BJ (cell line): ENCODE measurements around the gene NFIA. TPM values are rescaled to one million over a fixed set of nuclear protein-coding genes. Genes with fewer than 3 reads are reported as not detected.

Experiments used
- CTCF ChIA-PET: fragments of 350-600 bp; formaldehyde crosslinking; extraction: SDS; loops from one replicate; lab custom pipeline; 2021; ENCODE audit warnings: antibody characterized with exemption, inconsistent platforms; lab: Yijun Ruan, JAX
- POLR2A ChIA-PET: fragments of 300-600 bp; sonication (Branson Sonifier 250); formaldehyde crosslinking; extraction: SDS; loops from one replicate; lab custom pipeline; 2021; ENCODE audit warnings: antibody characterized with exemption; lab: Charles Lee
- DNase-seq: peaks from one replicate; pipeline ENCODE4 v3.0.0-alpha.2; 2011; ENCODE audit warnings: low read depth
- H3K27me3 ChIP-seq: 2 replicates; pipeline ENCODE4 v1.6.0; 2011; ENCODE audit warnings: low read length; ENCODE audit not compliant: control insufficient read depth, insufficient read depth
- H3K36me3 ChIP-seq: 2 replicates; pipeline ENCODE4 v1.5.1; 2011; ENCODE audit warnings: low read length; ENCODE audit not compliant: control insufficient read depth, insufficient read depth
- H3K4me3 ChIP-seq: 2 replicates; pipeline ENCODE4 v1.5.1; 2011; ENCODE audit warnings: low read depth, mild to moderate bottlenecking, control low read depth, low read length
- polyA plus RNA-seq: library from polyadenylated mRNA; depleted of rRNA; stranded (reverse); fragments of >200 nt; gene quantifications from 2 replicates; pipeline ENCODE4 v1.2.3, GENCODE V29; 2011
- TF ChIP-seq, protein P1 (sequence below): IDR thresholded peaks from 2 replicates; pipeline ENCODE4 v1.5.1; 2011; ENCODE audit warnings: low read depth, mild to moderate bottlenecking, control low read depth, inconsistent platforms, low read length, moderate library complexity; ENCODE audit not compliant: insufficient read depth

The NFIA gene
- polyA plus RNA-seq, 1 experiment = 4.5 TPM

DNA sequence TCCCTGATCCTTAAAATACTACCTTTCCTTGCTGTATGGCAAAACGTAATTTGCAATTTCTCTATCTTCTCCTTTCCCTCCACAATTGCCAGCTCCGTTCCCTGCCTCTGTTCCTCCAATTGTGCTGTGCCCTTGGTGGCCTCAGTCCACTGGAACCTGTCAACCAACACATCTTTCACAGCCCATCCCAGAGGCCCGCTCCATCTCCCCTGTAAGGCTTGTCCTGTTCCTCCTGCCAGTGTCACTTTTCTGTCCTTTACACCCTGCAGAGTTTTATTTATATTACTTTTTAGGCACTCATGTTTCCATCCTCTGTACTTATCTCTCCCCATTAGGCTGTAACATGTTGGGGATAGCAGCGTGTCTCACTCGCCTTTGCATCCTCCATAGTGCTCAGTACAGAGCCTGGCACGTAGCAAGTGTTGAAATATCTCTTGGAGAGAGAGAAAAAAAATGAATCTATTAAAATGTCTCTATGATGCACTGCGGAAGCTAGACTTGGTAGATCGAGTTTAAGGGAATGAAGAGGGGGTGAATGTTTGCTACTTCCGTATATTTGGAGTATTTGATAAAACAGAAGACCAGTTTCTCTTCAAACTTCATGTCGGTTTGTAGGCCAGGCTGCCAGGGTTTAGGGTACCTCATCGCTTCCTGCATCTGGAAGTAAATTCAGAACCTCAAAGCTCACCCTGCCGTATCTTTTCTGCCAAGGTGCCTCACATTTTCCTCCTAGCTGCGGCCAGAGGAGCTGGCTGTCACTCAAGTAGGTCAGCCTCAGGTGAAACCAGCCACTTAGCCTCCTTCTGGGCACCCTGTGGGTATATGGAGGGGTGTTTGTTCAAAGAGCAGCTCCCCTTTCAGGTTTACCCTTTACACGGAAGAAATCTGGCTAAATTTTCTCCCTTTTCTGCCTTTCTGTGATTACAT is 338.8 kb downstream of the NFIA start:
- DNase-seq = no peak
- H3K36me3 ChIP-seq = no peaks in the 10 kb centered on the region
- H3K4me3 ChIP-seq = no peak overlapping the region
- ChIA-PET CTCF (interaction anchor here (0.6 kb wide), 1 partner anchor 31 kb away, joined by 3 read pairs; no protein-coding TSS in a partner anchor), POLR2A (no interaction called here)
- H3K27me3 ChIP-seq = no peaks in the 10 kb centered on the region
- TF ChIP-seq, protein P1, sequence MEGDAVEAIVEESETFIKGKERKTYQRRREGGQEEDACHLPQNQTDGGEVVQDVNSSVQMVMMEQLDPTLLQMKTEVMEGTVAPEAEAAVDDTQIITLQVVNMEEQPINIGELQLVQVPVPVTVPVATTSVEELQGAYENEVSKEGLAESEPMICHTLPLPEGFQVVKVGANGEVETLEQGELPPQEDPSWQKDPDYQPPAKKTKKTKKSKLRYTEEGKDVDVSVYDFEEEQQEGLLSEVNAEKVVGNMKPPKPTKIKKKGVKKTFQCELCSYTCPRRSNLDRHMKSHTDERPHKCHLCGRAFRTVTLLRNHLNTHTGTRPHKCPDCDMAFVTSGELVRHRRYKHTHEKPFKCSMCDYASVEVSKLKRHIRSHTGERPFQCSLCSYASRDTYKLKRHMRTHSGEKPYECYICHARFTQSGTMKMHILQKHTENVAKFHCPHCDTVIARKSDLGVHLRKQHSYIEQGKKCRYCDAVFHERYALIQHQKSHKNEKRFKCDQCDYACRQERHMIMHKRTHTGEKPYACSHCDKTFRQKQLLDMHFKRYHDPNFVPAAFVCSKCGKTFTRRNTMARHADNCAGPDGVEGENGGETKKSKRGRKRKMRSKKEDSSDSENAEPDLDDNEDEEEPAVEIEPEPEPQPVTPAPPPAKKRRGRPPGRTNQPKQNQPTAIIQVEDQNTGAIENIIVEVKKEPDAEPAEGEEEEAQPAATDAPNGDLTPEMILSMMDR = no peak

DNA sequence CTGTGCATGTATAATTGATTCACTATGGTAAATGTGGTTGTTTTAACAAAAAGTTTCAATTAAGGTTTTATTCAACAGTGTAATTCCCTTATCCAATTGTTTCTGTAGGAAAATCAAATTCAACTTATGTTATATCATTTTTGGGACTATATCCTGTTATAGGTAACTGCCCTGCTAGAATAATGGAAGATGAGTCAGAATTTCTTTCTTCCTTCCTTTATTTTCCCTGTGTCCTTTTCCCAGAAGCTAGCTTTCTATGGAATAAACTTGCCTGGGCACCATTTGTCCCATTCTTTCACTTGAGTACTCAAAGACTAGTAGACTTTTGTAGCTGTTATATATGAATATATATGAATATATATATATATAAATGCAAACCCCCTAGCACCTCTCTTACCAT is 341.3 kb downstream of the NFIA start:
- H3K36me3 ChIP-seq = no peaks in the 10 kb centered on the region
- ChIA-PET POLR2A (no interaction called here), CTCF (interaction anchor here (0.6 to 0.9 kb wide), 2 partner anchors 21 to 32 kb away, joined by 3 read pairs; no protein-coding TSS in a partner anchor)
- no peaks in the 10 kb centered on the region for H3K27me3 ChIP-seq
- no peak for DNase-seq
- no peak overlapping the region for H3K4me3 ChIP-seq
- TF ChIP-seq, protein P1 = no peak

DNA sequence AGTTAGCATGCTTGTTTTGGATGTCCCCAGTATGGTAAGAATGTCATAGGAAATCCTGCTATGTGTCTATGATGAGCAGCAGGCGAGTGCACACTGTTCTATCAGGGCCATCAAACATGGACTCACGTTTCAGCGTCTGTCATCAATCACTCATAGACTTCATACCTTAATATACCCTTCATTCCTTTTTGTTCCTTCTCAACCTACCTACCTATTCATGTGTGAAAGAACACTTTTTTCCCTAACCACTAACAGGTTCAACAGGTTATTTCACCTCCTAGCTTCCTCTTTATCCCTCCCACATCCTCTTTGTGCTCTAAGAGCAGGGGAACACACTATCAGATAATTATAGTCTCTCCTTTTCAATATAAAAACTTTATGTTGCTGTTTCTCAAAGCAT is 342.0 kb downstream of the NFIA start:
- no peak for DNase-seq
- CTCF ChIA-PET = interaction anchor here (0.6 to 2.0 kb wide), 3 partner anchors 13 to 672 kb away, joined by 3 to 8 read pairs (median 3); no protein-coding TSS in a partner anchor
- TF ChIP-seq, protein P1 = no peak
- H3K36me3 ChIP-seq = no peaks in the 10 kb centered on the region
- H3K27me3 ChIP-seq = no peaks in the 10 kb centered on the region
- POLR2A ChIA-PET = no interaction called here
- H3K4me3 ChIP-seq = no peak overlapping the region

DNA sequence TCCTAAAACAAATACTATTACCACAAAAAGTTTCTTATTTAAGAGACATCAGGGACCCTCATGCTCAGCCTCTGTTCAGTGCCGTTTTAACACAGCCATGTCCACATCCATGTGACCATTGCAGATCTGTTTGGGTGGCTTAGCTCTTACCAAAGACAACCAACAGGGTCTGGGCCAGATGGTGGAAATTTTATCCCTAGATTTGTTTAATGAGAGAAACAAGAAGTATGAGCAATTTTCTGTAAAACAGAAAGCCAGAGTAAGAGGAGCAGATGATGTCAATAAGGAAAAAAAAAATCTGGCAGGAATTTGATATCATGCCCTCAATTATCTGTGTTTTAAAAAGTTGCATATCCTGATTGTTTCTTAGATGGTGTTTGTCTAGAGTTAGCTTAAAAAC is 342.7 kb downstream of the NFIA start:
- Histone ChIP-seq H3K36me3 (no peaks in the 10 kb centered on the region), H3K27me3 (no peaks in the 10 kb centered on the region), H3K4me3 (no peak overlapping the region)
- DNase-seq = no peak
- CTCF ChIA-PET = interaction anchor here (0.6 to 2.0 kb wide), 4 partner anchors 9 to 673 kb away, joined by 3 to 8 read pairs (median 4); no protein-coding TSS in a partner anchor
- TF ChIP-seq, protein P1 = no peak
- POLR2A ChIA-PET = no interaction called here

DNA sequence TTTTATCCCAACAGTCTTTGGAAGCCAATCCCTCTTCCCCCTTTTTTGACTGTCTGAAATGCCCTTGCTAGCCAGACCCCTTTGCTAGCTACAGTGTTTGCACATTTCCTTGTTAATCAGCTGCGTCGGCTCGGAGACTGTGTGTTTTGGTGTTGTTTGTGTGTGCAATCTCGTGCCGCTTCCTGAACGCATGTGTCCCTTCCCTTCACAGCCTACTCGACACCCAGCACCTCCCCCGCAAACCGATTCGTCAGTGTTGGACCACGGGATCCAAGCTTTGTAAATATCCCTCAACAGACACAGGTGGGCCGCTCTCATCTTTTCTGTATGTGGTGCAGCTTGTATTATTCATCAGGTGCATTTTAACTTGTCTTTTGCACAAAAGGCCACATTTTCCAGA is 343.9 kb downstream of the NFIA start:
- CTCF ChIA-PET = interaction anchor here (1.1 to 2.0 kb wide), 3 partner anchors 11 to 383 kb away, joined by 4 to 8 read pairs (median 5); no protein-coding TSS in a partner anchor
- Histone ChIP-seq H3K36me3 (no peaks in the 10 kb centered on the region), H3K4me3 (no peak overlapping the region), H3K27me3 (no peaks in the 10 kb centered on the region)
- DNase-seq = no peak
- POLR2A ChIA-PET = no interaction called here
- TF ChIP-seq, protein P1 = no peak
